HepG2 (cell line): ENCODE results near the gene ARHGDIA. TPM values are rescaled to one million over a fixed set of nuclear protein-coding genes. Genes with fewer than 3 reads are reported as not detected.
A peak's percentile ranks its signal among the peaks of the same experiment; 100 is the strongest.

Experiments
- BRF2 ChIP-seq: sonication (generic); formaldehyde crosslinking; IDR thresholded peaks from 2 replicates; pipeline ENCODE4 v1.8.1; 2022; ENCODE audit warnings: mild to moderate bottlenecking, missing genetic modification reagents
- DBP ChIP-seq: sonication (generic); formaldehyde crosslinking; IDR thresholded peaks from 2 replicates; pipeline ENCODE4 v1.4.0; 2020; ENCODE audit warnings: missing genetic modification reagents; ENCODE audit errors: not compliant biosample characterization
- GTF3A ChIP-seq: sonication (generic); formaldehyde crosslinking; conservative IDR thresholded peaks from 2 replicates; pipeline ENCODE4 v1.4.0; 2020; ENCODE audit warnings: mild to moderate bottlenecking, missing genetic modification reagents
- HNRNPK ChIP-seq: fragments of 200-400 bp; formaldehyde crosslinking; IDR thresholded peaks from 2 replicates; pipeline ENCODE4 v1.6.1; 2018; ENCODE audit warnings: low read length, low read depth, moderate library complexity, mild to moderate bottlenecking; ENCODE audit not compliant: poor library complexity, severe bottlenecking
- MTF1 ChIP-seq: sonication (generic); formaldehyde crosslinking; IDR thresholded peaks from 2 replicates; pipeline ENCODE4 v1.5.0; 2020; ENCODE audit warnings: missing genetic modification reagents
- PBX3 ChIP-seq: sonication (generic); formaldehyde crosslinking; IDR thresholded peaks from 2 replicates; pipeline ENCODE4 v1.8.1; 2023; ENCODE audit warnings: missing genetic modification reagents, inconsistent platforms, borderline replicate concordance
- SOX6 ChIP-seq, 2 experiments: fragments of 450-650 bp in 1 of 2; sonication (generic) in 1 of 2; formaldehyde crosslinking in 1 of 2; IDR thresholded peaks; 2 replicates each; pipeline versions ENCODE4 v1.4.0 to v1.6.1; 2017 to 2020; ENCODE audit warnings: antibody characterized with exemption in 1 of 2, mild to moderate bottlenecking in 1 of 2, missing genetic modification reagents in 1 of 2
- TBX3 ChIP-seq: fragments of 450-650 bp; IDR thresholded peaks from 2 replicates; pipeline ENCODE4 v1.6.1; 2017; ENCODE audit warnings: antibody characterized with exemption, mild to moderate bottlenecking, inconsistent platforms, borderline replicate concordance
- TCF7L2 ChIP-seq: IDR thresholded peaks from 2 replicates; pipeline ENCODE4 v1.6.1; 2011; ENCODE audit warnings: mild to moderate bottlenecking, low read depth, low read length, moderate library complexity
- TEAD2 ChIP-seq: sonication (generic); formaldehyde crosslinking; IDR thresholded peaks from 2 replicates; pipeline ENCODE4 v1.9.0; 2021; ENCODE audit warnings: missing genetic modification reagents
- TGIF2 ChIP-seq: IDR thresholded peaks from 2 replicates; pipeline ENCODE4 v1.6.1; 2016; ENCODE audit warnings: control low read depth, missing compliant biosample characterization
- TMF1 ChIP-seq: sonication (generic); formaldehyde crosslinking; IDR thresholded peaks from 2 replicates; pipeline ENCODE4 v1.8.1; 2022; ENCODE audit warnings: low read depth, missing genetic modification reagents
- ZNF143 ChIP-seq: sonication (generic); formaldehyde crosslinking; IDR thresholded peaks from 2 replicates; pipeline ENCODE4 v1.4.0; 2020; ENCODE audit warnings: missing genetic modification reagents
- ZNF317 ChIP-seq: sonication (generic); formaldehyde crosslinking; IDR thresholded peaks from 2 replicates; pipeline ENCODE4 v1.5.0; 2020; ENCODE audit warnings: mild to moderate bottlenecking, missing genetic modification reagents
- ZNF382 ChIP-seq: sonication (generic); formaldehyde crosslinking; IDR thresholded peaks from 2 replicates; pipeline ENCODE4 v1.5.0; 2020; ENCODE audit warnings: missing genetic modification reagents, mild to moderate bottlenecking, borderline replicate concordance
- ZNF44 ChIP-seq: sonication (generic); formaldehyde crosslinking; IDR thresholded peaks from 2 replicates; pipeline ENCODE4 v1.5.1; 2020; ENCODE audit warnings: mild to moderate bottlenecking, missing genetic modification reagents
- ZNF451 ChIP-seq: sonication (generic); formaldehyde crosslinking; IDR thresholded peaks from 2 replicates; pipeline ENCODE4 v1.5.0; 2020; ENCODE audit warnings: mild to moderate bottlenecking, missing genetic modification reagents
- ZNF615 ChIP-seq: sonication (generic); formaldehyde crosslinking; IDR thresholded peaks from 2 replicates; pipeline ENCODE4 v1.5.0; 2020; ENCODE audit warnings: mild to moderate bottlenecking, missing genetic modification reagents, borderline replicate concordance
- ZSCAN29 ChIP-seq: sonication (generic); formaldehyde crosslinking; conservative IDR thresholded peaks from 2 replicates; pipeline ENCODE4 v1.4.0; 2020; ENCODE audit warnings: mild to moderate bottlenecking, missing genetic modification reagents
- polyA plus RNA-seq, 8 experiments: library from polyadenylated mRNA; depleted of rRNA in 3 of 8; stranded (reverse) in 7 of 8; unstranded in 1 of 8; fragments of >200 nt; fragmentation: Illumina TruSeq in 4 of 8; extraction: Trizol in 4 of 8; gene quantifications; 2 replicates each; pipeline versions ENCODE4 v1.2.1 to v1.2.3, GENCODE V29; 2011 to 2016; ENCODE audit warnings: low read depth in 4 of 8, missing spikeins in 1 of 8, mixed read lengths in 1 of 8; ENCODE audit not compliant: insufficient read depth in 1 of 8
- total RNA-seq, 5 experiments: library from RNA; depleted of rRNA; stranded (reverse); fragments of >200 nt; fragmentation: Illumina TruSeq; extraction: Trizol; gene quantifications; 2 replicates each; pipeline ENCODE4 v1.2.3, GENCODE V29; 2016; ENCODE audit warnings: low read depth in 1 of 5
- TF ChIP-seq, protein P1 (sequence below): IDR thresholded peaks from 2 replicates; pipeline ENCODE4 v1.6.1; 2016; ENCODE audit warnings: missing biosample characterization, missing genetic modification reagents, low read depth
- TF ChIP-seq, protein P2 (sequence below): sonication (generic); formaldehyde crosslinking; IDR thresholded peaks from 2 replicates; pipeline ENCODE4 v1.8.1; 2023; ENCODE audit warnings: mild to moderate bottlenecking, inconsistent platforms, moderate library complexity, missing genetic modification reagents, borderline replicate concordance
- TF ChIP-seq, protein P3 (sequence below): sonication (generic); formaldehyde crosslinking; IDR thresholded peaks from 2 replicates; pipeline ENCODE4 v1.4.0; 2020; ENCODE audit warnings: missing genetic modification reagents, borderline replicate concordance

ARHGDIA gene
- total and polyA plus RNA-seq, 2 of the 13 experiments (the other 11 are each of a cell fraction or from before 2014, with no cell fraction given): 40.0 to 64.0 TPM

DNA sequence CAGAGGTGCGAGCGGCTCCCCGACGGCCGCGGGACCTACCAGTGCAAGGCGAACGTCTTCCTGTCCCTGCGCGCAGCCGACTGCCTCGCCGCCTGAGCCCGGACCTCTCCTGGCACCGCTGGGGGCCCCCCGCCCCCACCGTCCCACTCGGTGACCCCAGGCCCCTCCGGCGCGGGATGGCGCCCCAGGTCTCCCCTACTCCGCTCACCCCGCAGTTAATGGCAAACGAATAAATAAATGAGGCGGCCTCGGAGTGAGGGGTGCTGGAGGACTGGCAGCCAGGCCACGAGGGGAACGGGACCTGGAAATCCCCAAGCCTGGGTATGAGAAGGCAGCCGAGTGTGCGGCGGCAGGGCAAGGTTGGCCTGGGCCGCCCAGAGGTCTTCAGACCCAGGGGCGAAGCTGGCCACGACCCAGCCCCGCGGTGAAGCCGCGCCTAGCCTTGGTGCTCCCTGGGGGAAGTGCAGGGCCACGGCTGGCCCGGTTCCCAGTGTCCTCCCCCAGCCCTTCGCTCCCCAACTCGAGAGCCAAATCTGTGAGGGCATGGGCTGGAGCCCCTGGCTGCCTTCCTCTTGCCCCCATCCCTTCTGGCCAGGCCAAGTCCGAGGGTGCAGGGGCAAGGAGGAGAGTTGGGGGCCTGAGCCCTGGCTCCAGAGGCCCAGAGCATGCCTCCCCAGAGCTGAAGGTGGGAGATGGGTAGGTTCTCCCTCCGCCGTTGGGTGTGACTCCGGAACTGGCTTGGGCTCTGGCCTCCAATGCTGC lies 31.7 kb upstream of the ARHGDIA start (continued):
- TF ChIP-seq SOX6 (IDR thresholded peaks at IDR 0.05) (no peak), SOX6 (CRISPR knock-in tag; IDR thresholded peaks at IDR 0.05) (no peak), TGIF2 (CRISPR knock-in tag) (no peak; the same call in 1 of the 2 replicates), ZSCAN29 (CRISPR knock-in tag) (no peak), TBX3 (no peak), ZNF615 (no peak; the same call in 1 of the 2 replicates), ZNF317 (CRISPR knock-in tag) (no peak), GTF3A (CRISPR knock-in tag) (no peak), DBP (CRISPR knock-in tag) (no peak), HNRNPK (peak; percentile 5), ZNF143 (CRISPR knock-in tag) (no peak), MTF1 (CRISPR knock-in tag) (no peak), BRF2 (CRISPR knock-in tag) (no peak), TCF7L2 (no peak), ZNF451 (CRISPR knock-in tag) (0 out of 2 replicates have a peak, but pooled peaks have one; percentile 14), TEAD2 (no peak), ZNF44 (CRISPR knock-in tag) (no peak), TMF1 (CRISPR knock-in tag) (peak; percentile 41; the same call in 1 of the 2 replicates), PBX3 (CRISPR knock-in tag) (no peak), ZNF382 (no peak)
- TF ChIP-seq, protein P1, sequence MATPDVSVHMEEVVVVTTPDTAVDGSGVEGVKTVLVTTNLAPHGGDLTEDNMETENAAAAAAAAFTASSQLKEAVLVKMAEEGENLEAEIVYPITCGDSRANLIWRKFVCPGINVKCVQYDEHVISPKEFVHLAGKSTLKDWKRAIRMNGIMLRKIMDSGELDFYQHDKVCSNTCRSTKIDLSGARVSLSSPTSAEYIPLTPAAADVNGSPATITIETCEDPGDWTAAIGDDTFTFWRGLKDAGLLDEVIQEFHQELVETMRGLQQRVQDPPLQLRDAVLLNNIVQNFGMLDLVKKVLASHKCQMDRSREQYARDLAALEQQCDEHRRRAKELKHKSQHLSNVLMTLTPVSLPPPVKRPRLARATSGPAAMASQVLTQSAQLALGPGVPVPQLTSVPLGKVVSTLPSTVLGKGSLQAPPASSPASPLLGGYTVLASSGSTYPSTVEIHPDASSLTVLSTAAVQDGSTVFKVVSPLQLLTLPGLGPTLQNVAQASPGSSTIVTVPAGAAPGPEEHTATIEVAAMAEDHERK (CRISPR knock-in tag): no peak
- TF ChIP-seq, protein P2, sequence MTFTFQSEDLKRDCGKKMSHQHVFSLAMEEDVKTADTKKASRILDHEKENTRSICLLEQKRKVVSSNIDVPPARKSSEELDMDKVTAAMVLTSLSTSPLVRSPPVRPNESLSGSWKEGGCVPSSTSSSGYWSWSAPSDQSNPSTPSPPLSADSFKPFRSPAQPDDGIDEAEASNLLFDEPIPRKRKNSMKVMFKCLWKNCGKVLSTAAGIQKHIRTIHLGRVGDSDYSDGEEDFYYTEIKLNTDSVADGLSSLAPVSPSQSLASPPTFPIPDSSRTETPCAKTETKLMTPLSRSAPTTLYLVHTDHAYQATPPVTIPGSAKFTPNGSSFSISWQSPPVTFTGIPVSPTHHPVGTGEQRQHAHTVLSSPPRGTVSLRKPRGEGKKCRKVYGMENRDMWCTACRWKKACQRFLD (CRISPR knock-in tag): no peak
- TF ChIP-seq, protein P3, sequence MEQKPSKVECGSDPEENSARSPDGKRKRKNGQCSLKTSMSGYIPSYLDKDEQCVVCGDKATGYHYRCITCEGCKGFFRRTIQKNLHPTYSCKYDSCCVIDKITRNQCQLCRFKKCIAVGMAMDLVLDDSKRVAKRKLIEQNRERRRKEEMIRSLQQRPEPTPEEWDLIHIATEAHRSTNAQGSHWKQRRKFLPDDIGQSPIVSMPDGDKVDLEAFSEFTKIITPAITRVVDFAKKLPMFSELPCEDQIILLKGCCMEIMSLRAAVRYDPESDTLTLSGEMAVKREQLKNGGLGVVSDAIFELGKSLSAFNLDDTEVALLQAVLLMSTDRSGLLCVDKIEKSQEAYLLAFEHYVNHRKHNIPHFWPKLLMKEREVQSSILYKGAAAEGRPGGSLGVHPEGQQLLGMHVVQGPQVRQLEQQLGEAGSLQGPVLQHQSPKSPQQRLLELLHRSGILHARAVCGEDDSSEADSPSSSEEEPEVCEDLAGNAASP (CRISPR knock-in tag): no peak
